GM18519 (cell line): ENCODE results near the gene TTN.

Source experiments
- ATAC-seq: cut with Tn5 transposase; IDR thresholded peaks from one replicate; pipeline ENCODE4 v1.9.1; 2021; ENCODE audit warnings: mild to moderate bottlenecking, moderate library complexity; ENCODE audit not compliant: unreplicated experiment, low FRiP score

Gene TTN

GRCh38 chr2:178807227-178808008 lies at the start of gene TTN:
TTN (minus strand) TSS chr2:178807423; CDS start chr2:178804642, 2,781 bp downstream.
- no peak for ATAC-seq

GRCh38 chr2:178855151-178855550 lies 47.9 kb upstream of the TTN start:
- no peak for ATAC-seq

- ATAC-seq: no peak
These were observed 41.1 kb upstream of the TTN start for GRCh38 chr2:178848335-178848734.

- no peak for ATAC-seq
These were observed 39.2 kb upstream of the TTN start for GRCh38 chr2:178846458-178846802.

GRCh38 chr2:178845566-178846457 lies 38.6 kb upstream of the TTN start:
- ATAC-seq: no peak

GRCh38 chr2:178844701-178845100 lies 37.5 kb upstream of the TTN start:
- no peak for ATAC-seq

GRCh38 chr2:178844269-178844668 lies 37.0 kb upstream of the TTN start:
- no peak for ATAC-seq

GRCh38 chr2:178843697-178844096 lies 36.5 kb upstream of the TTN start:
- no peak for ATAC-seq

GRCh38 chr2:178836807-178837206 lies 29.6 kb upstream of the TTN start:
- ATAC-seq: no peak

- ATAC-seq: no peak
These were observed 26.9 kb upstream of the TTN start for GRCh38 chr2:178834086-178834485.

- ATAC-seq: no peak
These were observed 26.2 kb upstream of the TTN start for GRCh38 chr2:178833382-178833781.

- ATAC-seq: no peak
These were observed 23.2 kb upstream of the TTN start for GRCh38 chr2:178830451-178830850.

- no peak for ATAC-seq
These were observed 22.8 kb upstream of the TTN start for GRCh38 chr2:178829981-178830380.

- ATAC-seq: no peak
These were observed 22.2 kb upstream of the TTN start for GRCh38 chr2:178829299-178829960.

GRCh38 chr2:178828486-178828881 lies 21.3 kb upstream of the TTN start:
- no peak for ATAC-seq

GRCh38 chr2:178827739-178828485 lies 20.7 kb upstream of the TTN start:
- no peak for ATAC-seq

- no peak for ATAC-seq
These were observed 19.9 kb upstream of the TTN start for GRCh38 chr2:178827111-178827510.

GRCh38 chr2:178825183-178825582 lies 18.0 kb upstream of the TTN start:
- ATAC-seq: no peak

GRCh38 chr2:178824181-178824580 lies 17.0 kb upstream of the TTN start:
- no peak for ATAC-seq

GRCh38 chr2:178819992-178820391 lies 12.8 kb upstream of the TTN start:
- ATAC-seq: peak; percentile 90
